SK-N-SH (cell line): ENCODE data around the gene SMAD7. TPM values are rescaled to one million over a fixed set of nuclear protein-coding genes. Genes with fewer than 3 reads are reported as not detected.
A peak's percentile ranks its signal among the peaks of the same experiment; 100 is the strongest.

ENCODE experiments used
- CTCF ChIA-PET: fragments of 300-600, 350-600 bp; formaldehyde crosslinking; extraction: SDS; loops from one replicate; lab custom pipeline; 2021; lab: Yijun Ruan, JAX
- POLR2A ChIA-PET: fragments of 350-600 bp; sonication (Branson Sonifier 250); formaldehyde crosslinking; extraction: SDS; loops from one replicate; lab custom pipeline; 2020; ENCODE audit warnings: antibody characterized with exemption, inconsistent platforms; lab: Yijun Ruan, JAX
- DNase-seq: peaks from one replicate; pipeline ENCODE4 v3.0.0; 2012
- H2AFZ ChIP-seq: fragments of 200-600 bp; sonication (generic); 2 replicates; pipeline ENCODE4 v1.8.1; 2016; ENCODE audit warnings: antibody characterized with exemption, mild to moderate bottlenecking, low read depth
- H3F3A ChIP-seq: fragments of 200-600 bp; sonication (generic); replicated peaks from 2 replicates; pipeline ENCODE3; 2016; ENCODE audit warnings: antibody characterized with exemption, mild to moderate bottlenecking; ENCODE audit not compliant: insufficient read depth
- H3K27ac ChIP-seq, 2 experiments: fragments of 200-500 bp in 1 of 2; fragments of 200-600 bp in 1 of 2; sonication (Bioruptor generic) in 1 of 2; sonication (generic), shearing (Covaris generic) in 1 of 2; 2 replicates each; pipeline versions ENCODE4 v1.5.1 to v1.6.1; 2014 to 2016; ENCODE audit warnings: low read depth in 2 of 2, inconsistent platforms in 1 of 2, low read length in 1 of 2, mild to moderate bottlenecking in 1 of 2, mixed read lengths in 1 of 2
- H3K27me3 ChIP-seq: fragments of 200-600 bp; sonication (generic), shearing (Covaris generic); 2 replicates; pipeline ENCODE4 v1.6.1; 2016; ENCODE audit warnings: mixed run types; ENCODE audit not compliant: insufficient read depth
- H3K36me3 ChIP-seq, 2 experiments: fragments of 200-500 bp in 1 of 2; fragments of 200-600 bp in 1 of 2; sonication (Bioruptor generic) in 1 of 2; sonication (generic) in 1 of 2; replicated peaks in 1 of 2; 2 replicates each; pipeline versions ENCODE3 to v1.5.1; 2014 to 2016; ENCODE audit warnings: low read length in 1 of 2, mild to moderate bottlenecking in 1 of 2; ENCODE audit not compliant: insufficient read depth in 2 of 2, control insufficient read depth in 1 of 2
- H3K4me1 ChIP-seq, 2 experiments: fragments of 200-500 bp in 1 of 2; fragments of 200-600 bp in 1 of 2; sonication (Bioruptor generic) in 1 of 2; sonication (generic), shearing (Covaris generic) in 1 of 2; 2 replicates each; pipeline versions ENCODE4 v1.5.1 to v1.6.1; 2014 to 2016; ENCODE audit warnings: low read depth in 1 of 2, low read length in 1 of 2, mixed run types in 1 of 2; ENCODE audit not compliant: insufficient read depth in 2 of 2, control insufficient read depth in 1 of 2
- H3K4me2 ChIP-seq: fragments of 200-600 bp; sonication (generic), shearing (Covaris generic); 2 replicates; pipeline ENCODE4 v1.6.1; 2017; ENCODE audit warnings: mixed run types
- H3K4me3 ChIP-seq, 2 experiments: fragments of 200-500 bp in 1 of 2; fragments of 200-600 bp in 1 of 2; sonication (Bioruptor generic) in 1 of 2; sonication (generic), shearing (Covaris generic) in 1 of 2; 2 replicates each; pipeline versions ENCODE4 v1.5.1 to v1.8.1; 2014 to 2016; ENCODE audit warnings: low read depth in 2 of 2, inconsistent platforms in 1 of 2, low read length in 1 of 2, mild to moderate bottlenecking in 1 of 2, mixed read lengths in 1 of 2, moderate library complexity in 1 of 2
- H3K79me2 ChIP-seq: fragments of 200-600 bp; sonication (generic); 2 replicates; pipeline ENCODE4 v1.8.1; 2017; ENCODE audit warnings: mild to moderate bottlenecking; ENCODE audit not compliant: insufficient read depth
- H3K9ac ChIP-seq: fragments of 200-600 bp; sonication (generic); 2 replicates; pipeline ENCODE4 v1.6.1; 2017; ENCODE audit warnings: mixed run types
- H3K9me2 ChIP-seq: fragments of 200-600 bp; sonication (generic); 2 replicates; pipeline ENCODE4 v1.6.1; 2017; ENCODE audit warnings: mixed run types
- H3K9me3 ChIP-seq: fragments of 200-600 bp; sonication (generic); 2 replicates; pipeline ENCODE4 v1.6.1; 2017; ENCODE audit warnings: mixed run types, mild to moderate bottlenecking, moderate library complexity
- H4K20me1 ChIP-seq: fragments of 200-600 bp; sonication (generic); 2 replicates; pipeline ENCODE4 v1.6.1; 2017; ENCODE audit warnings: mild to moderate bottlenecking, mixed run types; ENCODE audit not compliant: insufficient read depth
- ELF1 ChIP-seq: IDR thresholded peaks from 2 replicates; pipeline ENCODE4 v1.4.0; 2012
- EP300 ChIP-seq, 2 experiments: IDR thresholded peaks; 2 replicates each; pipeline versions ENCODE4 v1.4.0 to v1.6.1; 2012; ENCODE audit warnings: borderline replicate concordance in 1 of 2, low read depth in 1 of 2, low read length in 1 of 2
- FOSL2 ChIP-seq: IDR thresholded peaks from 2 replicates; pipeline ENCODE4 v1.4.0; 2012; ENCODE audit warnings: low read depth, mild to moderate bottlenecking, moderate library complexity, borderline replicate concordance
- FOXJ3 ChIP-seq: sonication (generic); formaldehyde crosslinking; IDR thresholded peaks from 2 replicates; pipeline ENCODE4 v1.5.1; 2020; ENCODE audit warnings: mild to moderate bottlenecking, missing genetic modification reagents
- FOXM1 ChIP-seq: IDR thresholded peaks from 2 replicates; pipeline ENCODE4 v1.4.0; 2012; ENCODE audit warnings: low read depth, mild to moderate bottlenecking
- GABPA ChIP-seq: IDR thresholded peaks from 2 replicates; pipeline ENCODE4 v1.4.0; 2012; ENCODE audit warnings: low read depth, mild to moderate bottlenecking
- JUND ChIP-seq: IDR thresholded peaks from 2 replicates; pipeline ENCODE4 v1.4.0; 2012
- MEF2A ChIP-seq: IDR thresholded peaks from 2 replicates; pipeline ENCODE4 v1.4.0; 2012; ENCODE audit warnings: low read depth, borderline replicate concordance
- MXI1 ChIP-seq: IDR thresholded peaks from 2 replicates; pipeline ENCODE4 v1.6.1; 2012; ENCODE audit warnings: mild to moderate bottlenecking, low read depth, low read length, improper control_type of control experiment
- RCOR1 ChIP-seq: fragments of 150-350 bp; IDR thresholded peaks from 2 replicates; pipeline ENCODE4 v1.6.1; 2017; ENCODE audit warnings: antibody characterized with exemption, low read length
- SMC3 ChIP-seq: IDR thresholded peaks from 2 replicates; pipeline ENCODE4 v1.6.1; 2012; ENCODE audit warnings: low read depth, low read length, improper control_type of control experiment
- TCF12 ChIP-seq: IDR thresholded peaks from 2 replicates; pipeline ENCODE4 v1.4.0; 2012
- WGBS: methylation state at CpG from one replicate; pipeline ENCODE4 v1.1.6; 2017; ENCODE audit warnings: low lambda C conversion rate; 5-methylcytosine and 5-hydroxymethylcytosine counted together
- polyA plus RNA-seq, 3 experiments: library from polyadenylated mRNA; depleted of rRNA; stranded (reverse); fragments of >200 nt; gene quantifications; 2 replicates each; pipeline ENCODE4 v1.2.3, GENCODE V29; 2012
- TF ChIP-seq, protein P1 (sequence below): IDR thresholded peaks from 2 replicates; pipeline ENCODE4 v1.6.1; 2012; ENCODE audit warnings: mild to moderate bottlenecking, low read depth, low read length, moderate library complexity

The SMAD7 gene
- polyA plus RNA-seq, 1 of the 3 experiments (the other 2 are of a cell fraction), result 20.0 TPM

GRCh38 chr18:48961547-48961946, 10.8 kb upstream of the SMAD7 start (continued):
- no peak for TF ChIP-seq GABPA
- no peak for TF ChIP-seq RCOR1

GRCh38 chr18:48959921-48960920, 9.5 kb upstream of the SMAD7 start:
- Histone ChIP-seq H3K36me3 (no peaks in the 10 kb centered on the region), H3K27me3 (no peaks in the 10 kb centered on the region), H3K4me1 (peaks cover 6 to 29% of the 10 kb centered on the region in 2 experiments; a peak in 3 of 4 replicates), H3K27ac (peak overlapping the region in 1 of 2 experiments; percentile 79; a peak in 2 of 4 replicates), H3K9me2 (no peaks in the 10 kb centered on the region), H3K4me2 (0 out of 2 replicates have a peak overlapping the region, but pooled peaks have one; percentile 14), H3K9ac (peak overlapping the region; percentile 36; the same call in 1 of the 2 replicates), H4K20me1 (no peaks in the 10 kb centered on the region), H2AFZ (no peak overlapping the region; the same call in 1 of the 2 replicates), H3K4me3 (no peak overlapping the region), H3K79me2 (no peaks in the 10 kb centered on the region), H3F3A (peaks cover 24% of the 10 kb centered on the region), H3K9me3 (no peaks in the 10 kb centered on the region)
- WGBS, result 84% methylated on average over 17 of the region's 17 CpGs
- no peak for DNase-seq
- ChIA-PET POLR2A (no interaction called here), CTCF (interaction anchor here (1.0 kb wide), 1 partner anchor 184 kb away, joined by 3 read pairs; no protein-coding TSS in a partner anchor)
- TF ChIP-seq MEF2A (no peak), EP300 (IDR thresholded peaks at IDR 0.05; ENCODE audit: borderline replicate concordance in 1 of 2, low read depth in 1 of 2, low read length in 1 of 2) (no peak), FOXM1 (no peak), FOXJ3 (CRISPR knock-in tag) (no peak), TCF12 (no peak), FOSL2 (peak; percentile 64), ELF1 (peak; percentile 12; the same call in 1 of the 2 replicates), JUND (peak; percentile 49), SMC3 (no peak), MXI1 (no peak)
- TF ChIP-seq, protein P1, sequence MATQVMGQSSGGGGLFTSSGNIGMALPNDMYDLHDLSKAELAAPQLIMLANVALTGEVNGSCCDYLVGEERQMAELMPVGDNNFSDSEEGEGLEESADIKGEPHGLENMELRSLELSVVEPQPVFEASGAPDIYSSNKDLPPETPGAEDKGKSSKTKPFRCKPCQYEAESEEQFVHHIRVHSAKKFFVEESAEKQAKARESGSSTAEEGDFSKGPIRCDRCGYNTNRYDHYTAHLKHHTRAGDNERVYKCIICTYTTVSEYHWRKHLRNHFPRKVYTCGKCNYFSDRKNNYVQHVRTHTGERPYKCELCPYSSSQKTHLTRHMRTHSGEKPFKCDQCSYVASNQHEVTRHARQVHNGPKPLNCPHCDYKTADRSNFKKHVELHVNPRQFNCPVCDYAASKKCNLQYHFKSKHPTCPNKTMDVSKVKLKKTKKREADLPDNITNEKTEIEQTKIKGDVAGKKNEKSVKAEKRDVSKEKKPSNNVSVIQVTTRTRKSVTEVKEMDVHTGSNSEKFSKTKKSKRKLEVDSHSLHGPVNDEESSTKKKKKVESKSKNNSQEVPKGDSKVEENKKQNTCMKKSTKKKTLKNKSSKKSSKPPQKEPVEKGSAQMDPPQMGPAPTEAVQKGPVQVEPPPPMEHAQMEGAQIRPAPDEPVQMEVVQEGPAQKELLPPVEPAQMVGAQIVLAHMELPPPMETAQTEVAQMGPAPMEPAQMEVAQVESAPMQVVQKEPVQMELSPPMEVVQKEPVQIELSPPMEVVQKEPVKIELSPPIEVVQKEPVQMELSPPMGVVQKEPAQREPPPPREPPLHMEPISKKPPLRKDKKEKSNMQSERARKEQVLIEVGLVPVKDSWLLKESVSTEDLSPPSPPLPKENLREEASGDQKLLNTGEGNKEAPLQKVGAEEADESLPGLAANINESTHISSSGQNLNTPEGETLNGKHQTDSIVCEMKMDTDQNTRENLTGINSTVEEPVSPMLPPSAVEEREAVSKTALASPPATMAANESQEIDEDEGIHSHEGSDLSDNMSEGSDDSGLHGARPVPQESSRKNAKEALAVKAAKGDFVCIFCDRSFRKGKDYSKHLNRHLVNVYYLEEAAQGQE, result no peak
